C4-2B (cell line): ENCODE data around the gene PFN4.
"Not testable (repeated sequence)": the region's sequence is repeated elsewhere in the genome, so short reads cannot be mapped to it uniquely, and the experiment has no call there.

ENCODE experiments used
- H3K27ac ChIP-seq: fragments of 450-650 bp; 2 replicates; pipeline ENCODE4 v1.5.1; 2017
- CTCF ChIP-seq: fragments of 450-650 bp; conservative IDR thresholded peaks from 2 replicates; pipeline ENCODE4 v1.5.1; 2017; ENCODE audit warnings: mild to moderate bottlenecking
- ZFX ChIP-seq: fragments of 450-650 bp; IDR thresholded peaks from 2 replicates; pipeline ENCODE4 v1.6.1; 2017

The PFN4 gene

GRCh38 chr2:24101992-24102391 is 21.1 kb downstream of the PFN4 start:
- no peak for TF ChIP-seq ZFX
- no peak for TF ChIP-seq CTCF
- no peak overlapping the region for H3K27ac ChIP-seq

GRCh38 chr2:24100732-24101131 is 22.4 kb downstream of the PFN4 start:
- not testable (repeated sequence) for H3K27ac ChIP-seq

GRCh38 chr2:24095171-24095677 is 27.9 kb downstream of the PFN4 start:
- not testable (repeated sequence) for H3K27ac ChIP-seq

GRCh38 chr2:24093270-24093669 is 29.9 kb downstream of the PFN4 start:
- not testable (repeated sequence) for H3K27ac ChIP-seq

- TF ChIP-seq CTCF (no peak), ZFX (no peak)
- H3K27ac ChIP-seq: no peak overlapping the region
Observed at GRCh38 chr2:24088821-24089359, 34.2 kb downstream of the PFN4 start.

- TF ChIP-seq ZFX: no peak
- no peak overlapping the region for H3K27ac ChIP-seq
Observed at GRCh38 chr2:24087032-24087431, 36.1 kb downstream of the PFN4 start.

GRCh38 chr2:24086241-24086640 is 36.9 kb downstream of the PFN4 start:
- TF ChIP-seq CTCF: no peak
- TF ChIP-seq ZFX: no peak
- H3K27ac ChIP-seq: no peak overlapping the region

- peak overlapping the region; percentile 67 for H3K27ac ChIP-seq
- TF ChIP-seq CTCF (no peak), ZFX (no peak)
Observed at GRCh38 chr2:24085200-24085489, 38.0 kb downstream of the PFN4 start.

GRCh38 chr2:24084386-24085199 is 38.5 kb downstream of the PFN4 start, which contains the start of gene TP53I3:
Gene TP53I3, minus strand, starts transcription at chr2:24084834. Its CDS starts 508 bp downstream, at chr2:24084326.
- H3K27ac ChIP-seq: peak within 1 kb of the TSS; percentile 67
- no peak for TF ChIP-seq ZFX
- peak; percentile 97 for TF ChIP-seq CTCF
